Breast epithelium (tissue), 3 donors: ENCODE results near the gene ID1.

ENCODE experiments used
- CTCF ChIP-seq, 3 donors: fragments of 450-650 bp; IDR thresholded peaks; one replicate each; pipeline ENCODE4 v1.5.1; 2016 to 2017; ENCODE audit warnings: antibody characterized with exemption in 3 of 3, mild to moderate bottlenecking in 3 of 3, moderate library complexity in 3 of 3
- POLR2A ChIP-seq: fragments of 450-650 bp; IDR thresholded peaks from one replicate; pipeline ENCODE4 v1.6.1; 2016; ENCODE audit warnings: antibody characterized with exemption, mild to moderate bottlenecking, moderate library complexity
- POLR2AphosphoS5 ChIP-seq, 3 donors: sonication (generic); formaldehyde crosslinking; IDR thresholded peaks; one replicate each; pipeline ENCODE4 v1.6.1; 2017; ENCODE audit warnings: antibody characterized with exemption in 3 of 3

DNA sequence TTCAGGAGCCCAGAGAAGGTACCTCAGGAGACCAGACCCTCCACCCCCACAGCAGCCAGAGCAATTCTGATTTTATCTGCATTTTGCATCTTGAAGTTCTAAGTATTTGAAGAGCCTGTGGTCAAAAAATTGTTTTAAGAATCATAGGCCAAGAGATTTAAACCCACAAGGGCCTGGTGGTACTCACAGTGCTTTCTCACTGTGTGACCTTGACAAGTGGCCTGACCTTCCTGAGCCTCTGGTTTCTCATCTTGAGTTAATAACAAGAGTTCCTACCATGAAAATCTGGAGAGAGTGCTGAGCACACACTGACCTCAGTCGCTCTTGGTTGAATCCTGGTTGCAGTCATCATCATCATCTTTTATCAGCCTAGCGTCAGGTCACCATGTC, 45.4 kb upstream of the ID1 start:
- no peak for TF ChIP-seq POLR2AphosphoS5 (IDR thresholded peaks at IDR 0.05)
- TF ChIP-seq POLR2A: no peak
- TF ChIP-seq CTCF (IDR thresholded peaks at IDR 0.05): no peak
